Measurements from ENCODE around the gene GNMT.
"Not testable (repeated sequence)": the region's sequence is repeated elsewhere in the genome, so short reads cannot be mapped to it uniquely, and the experiment has no call there.

The GNMT gene

GRCh38 chr6:42993445-42993844, 32.9 kb downstream of the GNMT start:
- Histone ChIP-seq H3K9me3 (ENCODE audit: insufficient read depth, low read depth, low read length) (no peaks in the 10 kb centered on the region), H3K4me2 (ENCODE audit: low read depth, low read length, poor library complexity, severe bottlenecking) (no peak overlapping the region), H3K79me2 (ENCODE audit: insufficient read depth, low read length) (peaks cover 11% of the 10 kb centered on the region; the same call in 1 of the 2 replicates), H2AFZ (ENCODE audit: low read length) (no peak overlapping the region), H3K4me3 (ENCODE audit: low read length, poor library complexity, severe bottlenecking) (no peak overlapping the region), H3K4me1 (ENCODE audit: insufficient read depth, low read length, poor library complexity, severe bottlenecking) (peaks cover 5% of the 10 kb centered on the region), H3K9ac (ENCODE audit: low read depth, low read length, poor library complexity, severe bottlenecking) (no peak overlapping the region), H3K36me3 (ENCODE audit: insufficient read depth, low read length) (peaks cover 3% of the 10 kb centered on the region; the same call in 1 of the 2 replicates), H4K20me1 (ENCODE audit: insufficient read depth, low read length, poor library complexity, severe bottlenecking) (no peaks in the 10 kb centered on the region), H3F3A (ENCODE audit: low read depth) (no peaks in the 10 kb centered on the region), H3K27me3 (ENCODE audit: insufficient read depth, low read length, poor library complexity, severe bottlenecking) (no peaks in the 10 kb centered on the region), H3K9me2 (replicated peaks; ENCODE audit: low read depth, low read length) (no peaks in the 10 kb centered on the region)
- TF ChIP-seq CTCF (conservative IDR thresholded peaks at IDR 0.05; ENCODE audit: low read length) (no peak), EZH2phosphoT487 (IDR thresholded peaks at IDR 0.05; ENCODE audit: borderline replicate concordance) (no peak)

- no peaks in the 10 kb centered on the region for H3K9me3 ChIP-seq (ENCODE audit: insufficient read depth, low read depth, low read length)
- TF ChIP-seq CTCF (conservative IDR thresholded peaks at IDR 0.05; ENCODE audit: low read length): no peak
- TF ChIP-seq EZH2phosphoT487 (IDR thresholded peaks at IDR 0.05; ENCODE audit: borderline replicate concordance): no peak
- no peak overlapping the region for H3K9ac ChIP-seq (ENCODE audit: low read depth, low read length, poor library complexity, severe bottlenecking)
- no peak overlapping the region for H2AFZ ChIP-seq (ENCODE audit: low read length)
- no peak overlapping the region for H3K4me3 ChIP-seq (ENCODE audit: low read length, poor library complexity, severe bottlenecking)
- no peaks in the 10 kb centered on the region for H4K20me1 ChIP-seq (ENCODE audit: insufficient read depth, low read length, poor library complexity, severe bottlenecking)
- H3K4me1 ChIP-seq (ENCODE audit: insufficient read depth, low read length, poor library complexity, severe bottlenecking): no peaks in the 10 kb centered on the region
- peaks cover 4% of the 10 kb centered on the region; the same call in 1 of the 2 replicates for H3K79me2 ChIP-seq (ENCODE audit: insufficient read depth, low read length)
- no peaks in the 10 kb centered on the region for H3K9me2 ChIP-seq (replicated peaks; ENCODE audit: low read depth, low read length)
- H3K4me2 ChIP-seq (ENCODE audit: low read depth, low read length, poor library complexity, severe bottlenecking): no peak overlapping the region
- peaks cover 3% of the 10 kb centered on the region; the same call in 1 of the 2 replicates for H3K36me3 ChIP-seq (ENCODE audit: insufficient read depth, low read length)
- H3F3A ChIP-seq (ENCODE audit: low read depth): no peaks in the 10 kb centered on the region
- no peaks in the 10 kb centered on the region for H3K27me3 ChIP-seq (ENCODE audit: insufficient read depth, low read length, poor library complexity, severe bottlenecking)
Measured at GRCh38 chr6:42996513-42996912, 36.0 kb downstream of the GNMT start.

GRCh38 chr6:42998205-42998604, 37.7 kb downstream of the GNMT start:
- not testable (repeated sequence) for H3K79me2 ChIP-seq (ENCODE audit: insufficient read depth, low read length)

GRCh38 chr6:43001843-43002242, 41.3 kb downstream of the GNMT start:
- no peak for TF ChIP-seq CTCF (conservative IDR thresholded peaks at IDR 0.05; ENCODE audit: low read length)
- TF ChIP-seq EZH2phosphoT487 (IDR thresholded peaks at IDR 0.05; ENCODE audit: borderline replicate concordance): no peak
- Histone ChIP-seq H3K27me3 (ENCODE audit: insufficient read depth, low read length, poor library complexity, severe bottlenecking) (no peaks in the 10 kb centered on the region), H2AFZ (ENCODE audit: low read length) (no peak overlapping the region), H3K79me2 (ENCODE audit: insufficient read depth, low read length) (no peaks in the 10 kb centered on the region), H3K4me2 (ENCODE audit: low read depth, low read length, poor library complexity, severe bottlenecking) (no peak overlapping the region), H3K36me3 (ENCODE audit: insufficient read depth, low read length) (peaks cover 9% of the 10 kb centered on the region; the same call in 1 of the 2 replicates), H4K20me1 (ENCODE audit: insufficient read depth, low read length, poor library complexity, severe bottlenecking) (no peaks in the 10 kb centered on the region), H3K4me1 (ENCODE audit: insufficient read depth, low read length, poor library complexity, severe bottlenecking) (no peaks in the 10 kb centered on the region), H3K9ac (ENCODE audit: low read depth, low read length, poor library complexity, severe bottlenecking) (no peak overlapping the region), H3F3A (ENCODE audit: low read depth) (no peaks in the 10 kb centered on the region), H3K9me3 (ENCODE audit: insufficient read depth, low read depth, low read length) (no peaks in the 10 kb centered on the region), H3K4me3 (ENCODE audit: low read length, poor library complexity, severe bottlenecking) (no peak overlapping the region), H3K9me2 (replicated peaks; ENCODE audit: low read depth, low read length) (no peaks in the 10 kb centered on the region)

More at GRCh38 chr6:42998205-42998604, 37.7 kb downstream of the GNMT start:
- H3K36me3 ChIP-seq (ENCODE audit: insufficient read depth, low read length); H4K20me1 ChIP-seq (ENCODE audit: insufficient read depth, low read length, poor library complexity, severe bottlenecking); H3K9me3 ChIP-seq (ENCODE audit: insufficient read depth, low read depth, low read length); H3K27me3 ChIP-seq (ENCODE audit: insufficient read depth, low read length, poor library complexity, severe bottlenecking); H3F3A ChIP-seq (ENCODE audit: low read depth); H3K4me1 ChIP-seq (ENCODE audit: insufficient read depth, low read length, poor library complexity, severe bottlenecking); H3K9me2 ChIP-seq (replicated peaks; ENCODE audit: low read depth, low read length); H2AFZ ChIP-seq (ENCODE audit: low read length); H3K4me3 ChIP-seq (ENCODE audit: low read length, poor library complexity, severe bottlenecking); H3K4me2 ChIP-seq (ENCODE audit: low read depth, low read length, poor library complexity, severe bottlenecking); H3K9ac ChIP-seq (ENCODE audit: low read depth, low read length, poor library complexity, severe bottlenecking): not testable (repeated sequence)
